OCI-LY3 (cell line): Measurements from ENCODE around the gene REEP3.

ENCODE experiments used
- H2AFZ ChIP-seq: fragments of 200-600, 300-600 bp; shearing (Covaris generic); 2 replicates; pipeline ENCODE4 v1.6.0; 2014; ENCODE audit warnings: antibody characterized with exemption, low read depth, low read length
- H3K27ac ChIP-seq: fragments of 200-600, 300-600 bp; sonication (generic); 2 replicates; pipeline ENCODE4 v1.5.1; 2014; ENCODE audit warnings: mild to moderate bottlenecking, low read length, moderate library complexity, mixed read lengths
- H3K27me3 ChIP-seq: fragments of 200-600, 300-600 bp; sonication (generic); 2 replicates; pipeline ENCODE4 v1.6.1; 2014; ENCODE audit warnings: low read depth, low read length, mixed read lengths
- H3K36me3 ChIP-seq: fragments of 200-600, 300-600 bp; sonication (generic); replicated peaks from 2 replicates; pipeline ENCODE3; 2014; ENCODE audit warnings: low read depth, low read length, mixed read lengths
- H3K4me1 ChIP-seq: fragments of 300-600, 200-600 bp; sonication (generic); 2 replicates; pipeline ENCODE4 v1.6.1; 2014; ENCODE audit warnings: low read length, mixed read lengths
- H3K4me2 ChIP-seq: fragments of 200-600, 300-600 bp; sonication (generic); 2 replicates; pipeline ENCODE4 v1.6.1; 2014; ENCODE audit warnings: low read length, mixed read lengths
- H3K4me3 ChIP-seq: fragments of 300-600, 200-600 bp; sonication (generic); 2 replicates; pipeline ENCODE4 v1.5.1; 2014; ENCODE audit warnings: antibody characterized with exemption, mild to moderate bottlenecking, low read length, moderate library complexity
- H3K79me2 ChIP-seq: fragments of 300-600, 200-600 bp; shearing (Covaris generic); 2 replicates; pipeline ENCODE4 v1.6.1; 2014; ENCODE audit warnings: mild to moderate bottlenecking, low read length, mixed read lengths
- H3K9ac ChIP-seq: fragments of 300-600, 200-600 bp; shearing (Covaris generic); 2 replicates; pipeline ENCODE4 v1.6.0; 2014; ENCODE audit warnings: mild to moderate bottlenecking, low read length, moderate library complexity
- H3K9me3 ChIP-seq: fragments of 200-600, 300-600 bp; shearing (Covaris generic); 2 replicates; pipeline ENCODE4 v1.6.1; 2014; ENCODE audit warnings: low read length, mixed read lengths; ENCODE audit not compliant: insufficient read depth
- H4K20me1 ChIP-seq: fragments of 200-600, 300-600 bp; sonication (generic); 2 replicates; pipeline ENCODE4 v1.6.1; 2016; ENCODE audit warnings: low read length, mixed read lengths; ENCODE audit not compliant: insufficient read depth
- CTCF ChIP-seq: fragments of 200-600, 300-600 bp; sonication (generic); IDR thresholded peaks from 2 replicates; pipeline ENCODE4 v1.5.1; 2014; ENCODE audit warnings: antibody characterized with exemption, low read length, low read depth
- EZH2phosphoT487 ChIP-seq: fragments of 200-600 bp; shearing (Covaris generic); IDR thresholded peaks from 2 replicates; pipeline ENCODE4 v1.6.1; 2018; ENCODE audit warnings: antibody characterized with exemption, mixed run types, low read depth

Gene REEP3

GRCh38 chr10:63547628-63548360 is 26.6 kb downstream of the REEP3 start:
- Histone ChIP-seq H3K9ac (no peak overlapping the region), H2AFZ (no peak overlapping the region), H3K4me1 (no peaks in the 10 kb centered on the region), H3K27ac (no peak overlapping the region), H3K36me3 (no peaks in the 10 kb centered on the region), H4K20me1 (no peaks in the 10 kb centered on the region), H3K79me2 (no peaks in the 10 kb centered on the region), H3K4me2 (no peak overlapping the region), H3K9me3 (no peaks in the 10 kb centered on the region), H3K27me3 (no peaks in the 10 kb centered on the region), H3K4me3 (no peak overlapping the region)
- TF ChIP-seq EZH2phosphoT487 (no peak), CTCF (no peak)

- Histone ChIP-seq H3K36me3 (no peaks in the 10 kb centered on the region), H3K4me1 (no peaks in the 10 kb centered on the region), H3K27me3 (no peaks in the 10 kb centered on the region), H3K4me2 (no peak overlapping the region), H3K4me3 (no peak overlapping the region), H4K20me1 (no peaks in the 10 kb centered on the region), H3K79me2 (no peaks in the 10 kb centered on the region), H3K27ac (no peak overlapping the region), H3K9me3 (no peaks in the 10 kb centered on the region), H3K9ac (no peak overlapping the region), H2AFZ (no peak overlapping the region)
- TF ChIP-seq CTCF, result no peak
- no peak for TF ChIP-seq EZH2phosphoT487
Measured at GRCh38 chr10:63548860-63549259, 27.7 kb downstream of the REEP3 start.

GRCh38 chr10:63549810-63550209 is 28.6 kb downstream of the REEP3 start:
- Histone ChIP-seq H4K20me1 (no peaks in the 10 kb centered on the region), H3K4me1 (peaks cover 2% of the 10 kb centered on the region), H3K79me2 (no peaks in the 10 kb centered on the region), H3K4me3 (no peak overlapping the region), H3K4me2 (no peak overlapping the region), H2AFZ (no peak overlapping the region), H3K9ac (no peak overlapping the region), H3K36me3 (no peaks in the 10 kb centered on the region), H3K27ac (no peak overlapping the region), H3K9me3 (no peaks in the 10 kb centered on the region), H3K27me3 (no peaks in the 10 kb centered on the region)
- TF ChIP-seq CTCF (no peak), EZH2phosphoT487 (no peak)

- Histone ChIP-seq H3K27me3 (no peaks in the 10 kb centered on the region), H2AFZ (no peak overlapping the region), H3K36me3 (no peaks in the 10 kb centered on the region), H3K4me3 (no peak overlapping the region), H3K4me1 (peaks cover 8% of the 10 kb centered on the region), H3K79me2 (no peaks in the 10 kb centered on the region), H3K27ac (no peak overlapping the region), H3K9me3 (no peaks in the 10 kb centered on the region), H4K20me1 (no peaks in the 10 kb centered on the region), H3K9ac (no peak overlapping the region), H3K4me2 (no peak overlapping the region)
- TF ChIP-seq CTCF (no peak), EZH2phosphoT487 (no peak)
Measured at GRCh38 chr10:63553031-63553430, 31.8 kb downstream of the REEP3 start.
